COLO668 (cell line): ENCODE measurements around the gene SPATA19.

ENCODE experiments used
- DNase-seq: peaks from one replicate; lab custom pipeline; 2025; ENCODE audit not compliant: unreplicated experiment; lab: John Stamatoyannopoulos, UW

Gene SPATA19

DNA sequence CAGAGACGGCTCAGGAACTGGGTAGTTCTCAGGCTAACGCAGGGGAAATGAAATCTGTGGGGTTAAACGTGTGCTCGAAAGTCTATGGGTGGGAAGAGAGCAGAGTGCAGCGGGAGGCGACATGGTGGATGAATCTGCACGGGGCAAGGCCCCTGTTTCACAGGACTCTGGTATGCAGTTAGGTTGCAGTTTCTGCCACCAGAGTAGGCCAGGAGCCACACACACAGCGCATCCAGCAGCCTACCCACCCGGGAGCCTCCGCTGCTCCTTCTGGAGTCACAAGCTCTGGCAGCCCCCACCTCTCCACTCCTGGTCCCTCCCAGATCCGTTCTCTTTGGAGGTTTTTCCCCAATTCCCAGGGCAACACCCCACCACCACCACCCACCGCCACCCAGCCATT is 27.0 kb downstream of the SPATA19 start:
- DNase-seq = no peak

DNA sequence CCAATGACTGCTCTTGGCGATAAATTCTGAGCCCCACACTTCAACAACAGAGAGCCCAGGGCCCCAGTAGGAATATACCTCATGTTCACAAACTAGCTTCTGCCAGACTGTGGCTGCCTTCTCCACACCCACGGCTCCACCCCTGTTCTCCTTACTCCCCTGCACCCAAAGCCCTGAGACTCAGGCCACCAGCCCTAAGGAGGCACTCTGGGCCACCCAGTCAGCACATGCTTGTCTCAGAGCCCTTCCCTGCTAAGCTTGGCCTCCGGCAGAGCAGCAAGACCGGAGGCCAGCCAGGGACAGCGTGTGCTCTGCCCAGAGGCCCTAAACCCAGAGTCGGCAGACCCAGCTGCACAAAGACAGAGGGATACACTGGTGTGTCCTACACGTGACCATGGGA is 27.9 kb downstream of the SPATA19 start:
- DNase-seq = no peak

DNA sequence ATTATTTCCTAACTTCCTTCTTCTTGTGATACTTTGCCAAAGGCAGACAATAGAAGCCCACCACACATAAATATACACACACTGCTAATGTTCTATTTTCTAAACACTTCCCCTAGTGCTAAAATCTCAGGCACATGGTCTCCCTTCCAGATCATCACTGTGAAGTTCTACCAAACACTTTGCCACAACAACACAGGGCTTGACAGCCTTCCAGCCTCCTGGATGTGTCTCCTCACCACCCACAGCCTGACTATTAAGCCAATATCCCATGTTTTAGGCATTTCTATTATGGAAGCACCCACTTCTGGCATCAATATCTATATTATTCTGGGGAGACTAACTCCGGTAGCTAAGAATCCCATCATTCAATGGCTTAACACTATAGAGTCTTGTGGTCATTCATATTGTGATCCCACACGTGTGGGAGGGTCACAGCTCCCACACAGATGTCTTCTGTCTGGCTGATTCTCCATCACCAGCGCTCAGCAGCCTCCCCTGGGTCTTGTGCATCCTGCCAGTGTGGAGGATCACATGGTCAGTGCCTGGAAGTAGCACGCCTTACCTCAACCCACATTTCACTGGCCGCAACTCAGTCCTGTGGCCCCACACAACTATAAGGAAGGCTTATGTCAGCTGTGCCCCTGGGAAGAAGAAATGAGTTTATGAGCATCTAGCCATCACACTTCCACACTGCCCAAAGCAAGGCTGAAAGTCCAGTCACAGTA is 29.0 kb downstream of the SPATA19 start:
- DNase-seq = no peak

DNA sequence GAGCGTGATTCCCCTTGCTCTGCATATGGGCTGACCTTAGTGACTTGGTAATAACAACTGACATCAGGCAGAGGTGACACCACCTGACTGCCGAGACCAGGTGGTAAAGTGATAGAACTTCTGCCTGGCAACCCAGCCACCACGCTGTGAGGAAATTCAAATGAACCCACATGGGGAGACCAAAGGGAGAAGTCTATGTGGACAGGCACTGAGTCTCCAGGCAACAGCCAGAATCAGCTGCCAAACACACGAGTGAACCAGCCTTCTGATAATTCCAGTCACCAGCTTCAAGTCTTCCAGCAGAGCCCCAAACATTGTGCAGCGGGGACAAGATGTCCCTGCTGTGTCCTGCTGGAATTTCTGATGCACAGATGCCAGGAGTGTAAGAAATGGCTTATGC is 29.7 kb downstream of the SPATA19 start:
- DNase-seq = no peak

DNA sequence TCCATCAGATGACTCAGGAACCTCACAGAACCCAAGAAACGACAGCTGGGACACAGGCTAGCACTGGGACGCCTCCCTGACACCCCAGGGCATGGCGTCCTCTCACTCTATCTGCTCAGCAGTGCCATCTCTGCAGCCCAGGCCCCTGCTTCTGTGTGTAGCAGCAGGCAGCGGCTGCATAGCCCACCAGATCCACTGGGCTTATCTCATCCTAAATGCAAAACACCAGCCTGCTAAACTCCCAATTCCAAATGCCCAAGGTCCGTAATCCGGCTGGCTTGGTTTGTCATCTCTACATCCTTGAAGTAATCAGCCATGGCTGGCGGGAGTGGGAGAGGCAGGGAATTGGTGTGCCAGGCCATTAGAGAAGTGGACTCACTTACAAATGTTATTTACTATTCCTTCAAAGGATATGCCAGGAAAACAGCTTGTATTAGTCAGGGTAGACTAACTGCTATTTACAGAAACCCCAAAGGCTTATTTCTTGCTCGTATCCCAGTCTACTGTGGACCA is 30.7 kb downstream of the SPATA19 start:
- no peak for DNase-seq

DNA sequence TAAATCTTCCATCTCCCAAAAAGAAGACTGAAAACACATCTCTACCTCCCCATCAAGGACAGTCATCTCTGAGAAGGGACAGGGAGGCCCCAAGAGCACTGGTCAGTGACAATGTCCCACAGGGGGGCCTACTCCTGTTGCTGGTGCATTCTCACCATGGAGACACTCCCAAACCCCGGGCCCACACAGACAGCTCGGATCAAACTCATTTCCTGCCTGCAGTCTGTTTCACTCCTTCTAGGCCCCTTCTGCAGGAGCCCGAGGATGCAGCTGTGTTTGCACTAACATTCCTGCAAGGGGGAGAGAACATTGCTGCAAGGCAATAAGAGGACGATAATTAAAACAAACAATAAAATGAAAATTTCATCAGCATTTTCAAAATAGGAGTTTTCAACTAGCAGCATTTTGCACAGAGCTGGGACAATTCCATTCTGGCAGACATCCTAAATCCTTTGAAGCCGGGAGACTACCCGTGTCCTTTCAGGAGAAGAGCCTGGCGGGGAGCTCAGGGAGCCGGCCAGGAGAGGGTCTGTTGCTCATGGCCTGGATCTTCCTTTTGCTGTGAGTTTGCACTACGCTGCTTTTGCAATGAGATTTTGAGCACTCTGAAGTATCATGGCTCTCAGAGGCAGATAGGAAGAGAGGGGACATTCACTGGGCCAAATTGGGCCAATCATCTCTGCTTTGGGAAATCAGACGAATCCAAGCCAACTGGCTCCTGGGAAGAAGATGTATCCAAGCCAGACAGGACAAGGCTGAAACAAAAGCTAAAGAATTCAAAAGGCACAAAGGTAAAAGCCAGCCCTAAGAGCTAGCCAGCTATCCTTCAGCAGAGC is 33.2 kb downstream of the SPATA19 start:
- DNase-seq = no peak

DNA sequence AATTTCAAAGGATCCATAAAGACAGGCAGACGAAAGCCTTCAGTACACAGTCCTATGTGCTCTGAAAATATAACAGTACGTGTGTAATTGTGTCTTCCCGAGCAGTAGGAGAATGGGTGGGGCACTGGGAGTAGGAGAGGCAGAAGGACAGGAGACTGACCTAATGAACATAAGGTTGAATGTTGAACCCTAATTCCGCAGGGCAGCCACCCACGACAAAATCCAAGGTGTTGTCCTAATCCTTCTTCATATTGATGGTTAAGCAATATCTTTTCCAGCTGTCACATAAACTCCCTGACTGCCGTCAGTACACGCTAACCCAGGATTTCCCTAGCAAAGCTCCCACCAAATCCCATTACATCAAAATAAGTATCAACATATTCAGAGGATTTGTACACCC is 34.5 kb downstream of the SPATA19 start:
- no peak for DNase-seq

DNA sequence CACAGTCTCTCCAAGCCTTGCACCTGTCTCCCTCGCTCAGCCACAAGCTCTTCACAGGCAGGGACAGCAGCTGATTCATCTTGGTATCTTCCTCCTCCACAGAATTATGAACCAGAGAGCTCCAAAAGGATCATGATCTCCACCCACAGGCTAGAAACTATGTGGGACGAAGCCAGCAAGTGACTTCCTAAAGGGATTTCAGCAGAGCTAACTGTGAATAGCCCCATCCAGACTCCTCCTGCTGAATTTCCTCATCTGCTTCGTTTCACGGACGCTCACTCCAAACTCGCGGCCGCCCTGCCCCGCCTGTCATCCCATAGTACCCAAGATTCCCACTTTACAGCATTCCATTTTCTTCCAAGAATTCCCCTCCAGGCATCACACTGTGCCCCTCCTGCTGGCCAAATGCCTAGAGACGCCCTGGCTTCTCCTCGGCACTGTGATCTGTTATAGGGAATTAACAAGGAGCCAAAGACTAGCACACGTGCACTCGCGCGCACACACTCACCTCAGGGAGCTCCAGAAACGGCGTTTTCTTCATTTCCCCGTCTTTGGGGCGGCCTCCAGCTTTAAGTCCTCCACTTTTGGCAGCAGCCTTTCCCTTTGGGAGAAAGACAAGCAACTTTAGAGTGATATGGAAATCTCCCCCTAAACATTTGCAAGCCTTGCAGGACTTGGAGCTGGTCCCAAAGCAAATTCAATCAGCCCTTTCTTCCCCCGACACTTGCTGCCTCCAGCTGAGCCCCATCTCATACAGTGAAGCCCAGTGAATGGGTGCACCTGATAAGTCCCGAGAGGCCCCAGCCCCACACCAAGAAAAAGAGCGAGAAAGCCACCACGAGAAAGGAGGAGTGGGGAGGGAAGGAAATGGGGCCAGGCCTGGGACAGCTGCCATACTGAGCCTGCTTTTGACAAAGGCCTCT is 35.5 kb downstream of the SPATA19 start:
- no peak for DNase-seq

DNA sequence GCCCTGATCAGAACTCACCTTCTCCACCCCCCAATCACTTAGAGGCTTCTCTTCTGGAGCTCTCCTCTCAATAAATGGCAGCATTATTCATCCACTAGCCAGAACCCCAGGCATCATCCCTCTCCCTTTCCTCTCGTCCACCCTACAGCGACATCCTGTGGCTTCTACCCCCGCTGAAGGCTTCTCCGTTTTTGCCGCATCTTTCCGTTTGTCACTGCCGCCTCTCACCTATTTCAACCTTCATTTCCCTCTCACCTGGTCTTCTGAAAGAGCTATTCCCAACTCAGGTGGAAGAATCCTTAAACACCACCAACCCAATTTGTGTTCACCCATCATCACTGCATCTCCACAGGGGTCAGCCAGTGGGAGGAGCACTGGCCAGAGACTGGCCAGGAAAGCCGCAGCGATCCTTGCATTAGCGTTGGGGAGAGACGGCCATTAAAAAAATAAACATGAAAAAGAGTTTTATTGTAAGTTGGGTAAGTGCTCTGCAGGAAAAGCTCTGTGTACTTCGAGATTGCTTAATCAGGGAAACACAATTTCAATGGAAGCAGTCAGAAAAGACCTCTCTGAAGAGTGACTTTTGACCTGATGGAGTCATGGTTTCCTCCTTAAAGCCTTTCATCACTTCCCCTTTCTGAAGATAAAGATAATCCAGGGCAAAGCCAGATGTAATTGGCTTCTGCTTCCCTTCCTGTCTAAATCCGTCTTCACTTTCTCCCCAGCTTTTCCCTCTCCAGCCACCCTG is 36.7 kb downstream of the SPATA19 start:
- no peak for DNase-seq

DNA sequence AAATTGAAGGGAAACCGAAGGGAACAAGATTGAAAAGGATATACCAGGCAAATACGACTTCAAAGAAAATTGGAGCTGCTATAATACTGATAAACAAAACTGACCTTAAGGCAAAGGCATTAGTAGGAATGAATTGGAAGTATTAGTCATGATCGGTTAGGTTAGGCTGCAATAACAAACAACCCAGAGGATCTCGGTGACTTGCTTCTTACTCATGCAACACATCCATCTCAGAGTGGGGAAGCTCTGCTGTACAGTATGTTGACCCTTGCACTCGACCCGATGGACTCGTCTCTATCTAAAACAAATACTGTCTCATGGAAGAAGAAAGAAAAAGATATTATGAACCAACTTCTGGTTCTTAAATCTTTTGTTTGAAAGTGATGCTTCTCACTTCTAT is 42.3 kb downstream of the SPATA19 start:
- DNase-seq = no peak

DNA sequence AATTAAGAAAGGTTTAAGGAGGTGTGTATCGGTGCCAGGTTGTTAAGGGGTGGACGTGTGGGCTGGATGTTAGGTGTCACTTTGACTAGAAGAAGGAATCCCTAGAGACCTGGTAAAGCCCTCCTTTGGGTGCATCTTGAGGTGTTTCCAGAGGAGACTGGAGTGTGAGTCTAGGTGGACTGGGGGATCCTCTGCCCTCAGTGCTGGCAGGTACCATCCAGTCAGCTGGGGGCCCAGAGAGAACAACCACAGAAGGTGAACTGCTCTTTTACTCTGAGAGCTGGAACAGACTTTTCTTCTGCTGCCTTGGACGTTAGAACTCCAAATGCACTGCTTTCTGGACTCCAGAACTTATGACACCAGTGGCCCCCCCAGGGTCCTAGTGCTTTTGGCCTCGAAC is 44.0 kb downstream of the SPATA19 start:
- no peak for DNase-seq

DNA sequence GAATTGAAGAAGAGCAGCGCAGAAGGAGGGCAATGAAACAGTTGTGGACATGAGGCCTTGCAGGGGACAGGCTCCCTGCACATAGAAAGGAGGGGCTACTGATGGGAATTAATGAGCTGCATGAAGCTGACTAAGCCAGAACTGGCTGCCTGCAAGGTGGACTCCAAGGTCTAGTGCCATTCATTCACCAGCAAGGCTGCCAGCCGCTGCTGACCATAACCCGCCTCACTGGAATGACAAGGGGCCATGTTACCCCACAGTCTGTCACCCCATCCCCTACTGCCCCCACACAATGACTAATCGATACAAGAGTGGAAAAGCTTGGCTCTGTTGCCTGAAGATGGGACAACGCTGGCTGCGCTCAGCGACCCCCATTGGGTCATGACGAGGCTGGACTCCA is 44.6 kb downstream of the SPATA19 start:
- DNase-seq = no peak

DNA sequence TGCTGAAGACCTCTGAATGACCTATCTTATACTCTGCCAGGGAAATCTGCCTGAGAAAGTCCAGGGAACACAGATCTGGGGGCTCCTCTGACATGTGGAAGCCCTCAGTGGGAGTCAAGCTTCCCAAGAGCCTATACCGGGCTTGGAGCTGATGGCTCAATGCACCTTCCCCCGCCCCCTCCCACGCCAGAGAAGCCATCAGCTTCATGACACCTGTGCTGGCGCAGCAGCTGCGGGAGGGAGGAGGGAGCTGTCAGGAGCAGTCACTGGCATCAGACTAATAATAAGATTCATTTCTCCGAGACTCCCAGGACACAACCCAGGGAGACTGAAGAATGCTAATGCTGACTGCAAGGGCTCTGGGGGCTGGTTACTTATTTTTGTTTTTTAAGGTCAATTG is 47.8 kb downstream of the SPATA19 start:
- no peak for DNase-seq

DNA sequence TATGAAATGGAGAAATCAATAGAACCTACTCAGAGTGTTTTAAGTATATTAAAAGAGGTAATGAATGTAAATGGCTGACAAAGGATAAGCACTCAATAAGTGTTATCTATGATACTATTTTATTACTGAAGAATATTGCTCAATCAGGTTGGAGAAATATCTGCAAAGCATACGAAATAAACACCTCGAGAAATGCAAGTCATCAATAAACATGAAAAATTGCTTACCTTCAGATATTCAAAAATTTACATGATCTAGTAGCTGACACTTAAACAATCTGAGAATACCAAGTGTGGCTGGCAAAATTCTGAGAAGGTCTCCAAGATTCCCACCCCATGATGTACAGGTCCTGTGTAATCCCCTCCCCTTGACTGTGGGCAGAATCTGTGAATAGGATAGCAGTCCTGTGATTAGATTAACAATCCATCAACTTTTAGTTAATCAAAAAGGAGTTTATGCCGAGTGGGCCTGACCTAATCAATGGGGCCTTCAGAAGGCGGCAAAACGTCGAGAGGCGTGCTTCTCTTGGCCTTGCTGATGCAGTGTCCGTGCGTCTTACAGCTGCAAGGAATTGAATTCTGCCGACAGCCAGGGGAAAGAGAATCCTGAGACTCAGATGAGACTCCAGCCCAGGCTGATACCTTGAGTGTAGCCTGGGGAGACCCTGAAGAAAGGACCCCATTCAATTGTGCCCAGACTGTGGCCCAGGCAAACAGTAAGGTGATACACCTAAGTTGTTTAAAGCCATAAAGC is 49.1 kb downstream of the SPATA19 start:
- no peak for DNase-seq

DNA sequence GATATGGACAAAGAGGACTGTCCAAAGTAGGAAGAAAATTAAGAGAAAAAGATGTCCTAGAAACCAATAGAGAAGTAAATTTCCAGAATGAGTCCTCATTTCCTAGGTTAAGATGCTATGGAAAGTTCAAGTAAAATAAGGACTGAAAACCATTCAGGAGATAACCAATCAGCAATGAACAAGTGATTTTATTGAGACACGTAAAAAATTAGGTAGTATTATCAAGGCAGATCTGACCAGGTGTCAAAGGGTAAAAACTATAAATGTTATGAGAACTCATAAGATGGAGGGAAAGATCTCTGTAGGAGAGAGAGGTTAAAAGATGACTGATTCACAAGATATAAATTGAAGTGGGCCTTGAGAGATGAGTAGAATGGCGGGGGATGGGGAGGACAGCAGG is 50.2 kb downstream of the SPATA19 start:
- no peak for DNase-seq

DNA sequence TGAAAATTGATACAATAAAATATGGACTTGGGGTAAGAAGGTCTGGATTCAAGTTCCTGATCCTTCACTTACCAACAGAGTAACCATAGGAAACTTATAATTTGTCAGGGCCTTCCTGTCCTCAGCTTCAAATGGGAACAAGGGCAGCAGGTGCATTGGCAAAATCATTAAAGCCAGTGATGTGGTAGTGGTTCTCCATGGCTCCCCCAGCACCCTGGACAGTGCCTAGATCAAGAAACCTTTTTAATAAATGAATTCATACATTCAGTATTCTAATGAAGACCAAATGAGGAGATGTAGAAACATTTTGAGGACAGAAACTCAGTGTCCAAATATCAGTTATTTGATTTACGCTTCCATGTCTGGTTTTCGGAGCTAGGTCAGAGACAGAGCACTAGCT is 51.1 kb downstream of the SPATA19 start:
- no peak for DNase-seq

DNA sequence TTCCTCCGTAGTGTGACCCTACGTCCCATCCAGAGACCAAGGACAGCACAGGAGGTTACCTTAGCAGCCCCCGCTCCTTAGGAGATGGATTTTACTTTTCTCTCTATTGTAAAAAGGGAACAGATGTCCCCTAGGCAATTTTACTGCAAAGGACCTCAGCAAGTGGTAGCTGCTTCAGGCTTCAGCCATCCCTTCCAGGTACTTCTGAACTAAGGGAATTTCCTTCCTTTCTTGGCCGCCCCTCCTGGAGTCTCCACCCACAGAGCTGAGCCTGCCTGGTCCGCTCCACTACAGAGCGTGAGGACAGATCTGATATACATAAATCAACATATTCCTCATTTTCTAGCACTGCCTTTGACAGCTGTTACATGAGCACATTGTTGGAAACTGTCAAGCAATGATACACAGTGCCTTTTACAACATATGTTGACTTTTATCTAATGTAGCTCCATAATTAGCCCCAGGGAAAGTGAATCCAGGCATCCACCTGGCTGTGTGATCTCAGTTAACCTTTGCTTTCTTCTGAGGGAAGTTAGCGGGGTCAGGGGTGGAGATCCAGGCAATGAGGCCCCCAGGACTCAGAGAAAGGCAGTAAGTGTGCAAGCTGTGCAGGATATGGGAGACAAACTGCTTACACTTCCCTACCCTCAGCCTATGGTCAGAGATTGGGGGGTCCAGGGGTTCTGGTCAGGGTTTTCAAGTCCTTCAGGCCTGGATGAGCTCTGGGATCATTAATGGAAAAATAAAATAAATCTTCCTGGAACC is 51.9 kb downstream of the SPATA19 start:
- DNase-seq = no peak

DNA sequence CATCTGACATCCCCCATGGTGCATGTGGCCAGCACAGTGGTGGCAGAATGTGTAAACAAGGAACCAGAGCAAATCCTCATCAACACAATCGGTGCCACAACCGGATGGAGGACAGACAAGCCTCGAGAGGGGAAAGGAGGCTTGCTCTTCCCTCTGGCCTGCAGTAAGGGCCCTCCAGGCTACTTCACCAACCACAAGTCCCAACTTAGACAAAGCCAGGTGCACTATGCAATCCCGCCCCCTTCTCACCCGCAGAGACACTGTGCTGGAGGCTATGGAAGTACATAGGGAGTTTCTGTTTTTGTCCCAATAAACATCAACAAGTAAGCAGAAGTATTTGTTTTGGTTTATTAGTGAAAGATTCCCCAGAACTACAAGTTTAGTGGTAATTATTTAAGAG is 54.3 kb downstream of the SPATA19 start:
- no peak for DNase-seq
